Peyer's patch (tissue), 4 donors: ENCODE results near the gene RGS17. TPM values are rescaled to one million over a fixed set of nuclear protein-coding genes. Genes with fewer than 3 reads are reported as not detected.

Experiments used
- DNase-seq, 3 donors: peaks; one replicate each; pipeline ENCODE4 v3.0.0-alpha.2; 2017 to 2019
- H3K27ac ChIP-seq, 4 donors: fragments of 200-600 bp; sonication (generic); one replicate each; pipeline ENCODE4 v1.5.1; 2016 to 2019
- H3K27me3 ChIP-seq, 2 donors: fragments of 200-600 bp; sonication (generic); one replicate each; pipeline ENCODE4 v1.5.1; 2019
- H3K36me3 ChIP-seq, 3 donors: fragments of 200-600 bp; sonication (generic); one replicate each; pipeline ENCODE4 v1.5.1; 2016 to 2019
- H3K4me1 ChIP-seq, 4 donors: fragments of 200-600 bp; sonication (generic); one replicate each; pipeline ENCODE4 v1.5.1; 2016 to 2019
- H3K4me3 ChIP-seq, 4 donors: fragments of 200-600 bp; sonication (generic); 1 replicate in 3 of 4; 2 replicates in 1 of 4; pipeline ENCODE4 v1.5.1; 2016 to 2019; ENCODE audit warnings: mild to moderate bottlenecking in 1 of 4
- H3K9me3 ChIP-seq, 4 donors: fragments of 200-600 bp; sonication (generic); one replicate each; pipeline ENCODE4 v1.5.1; 2016 to 2019; ENCODE audit warnings: mild to moderate bottlenecking in 1 of 4
- CTCF ChIP-seq, 6 experiments: fragments of 450-650 bp in 4 of 6; fragments of 200-600 bp in 2 of 6; sonication (generic) in 1 of 6; IDR thresholded peaks; one replicate each; pipeline ENCODE4 v1.5.1; 2017 to 2019; ENCODE audit warnings: antibody characterized with exemption in 6 of 6, mild to moderate bottlenecking in 3 of 6, moderate library complexity in 1 of 6
- POLR2A ChIP-seq, 2 donors: fragments of 450-650 bp; IDR thresholded peaks; one replicate each; pipeline ENCODE4 v1.5.1; 2017; ENCODE audit warnings: antibody characterized with exemption in 2 of 2, mild to moderate bottlenecking in 2 of 2, moderate library complexity in 2 of 2
- total RNA-seq, 4 donors: library from RNA; depleted of rRNA; stranded (reverse); fragments of >200 nt; gene quantifications; one replicate each; pipeline ENCODE4 v1.1.0, GENCODE V29; 2016

Gene RGS17
- total RNA-seq, 4 donors from 2014 or later, result 0.18 to 2.5 (median 0.67) TPM; not detected in 1

GRCh38 chr6:153063936-153064335 lies 67.1 kb downstream of the RGS17 start:
- DNase-seq, result no peak
- Histone ChIP-seq H3K27me3 (no peaks in the 10 kb centered on the region), H3K27ac (no peak overlapping the region), H3K36me3 (no peaks in the 10 kb centered on the region), H3K9me3 (no peaks in the 10 kb centered on the region), H3K4me3 (no peak overlapping the region), H3K4me1 (no peaks in the 10 kb centered on the region)
- TF ChIP-seq CTCF (IDR thresholded peaks at IDR 0.05), result no peak
- TF ChIP-seq POLR2A (IDR thresholded peaks at IDR 0.05), result no peak

- no peak overlapping the region for H3K4me3 ChIP-seq
- H3K27me3 ChIP-seq, result no peaks in the 10 kb centered on the region
- DNase-seq, result no peak
- no peak overlapping the region for H3K27ac ChIP-seq
- H3K4me1 ChIP-seq, result no peaks in the 10 kb centered on the region
- H3K36me3 ChIP-seq, result no peaks in the 10 kb centered on the region
- H3K9me3 ChIP-seq, result no peaks in the 10 kb centered on the region
- TF ChIP-seq POLR2A (IDR thresholded peaks at IDR 0.05) (no peak), CTCF (IDR thresholded peaks at IDR 0.05) (no peak)
Measured at GRCh38 chr6:153062516-153062915, 68.6 kb downstream of the RGS17 start.

GRCh38 chr6:153059757-153060156 lies 71.3 kb downstream of the RGS17 start:
- H3K9me3 ChIP-seq, result no peaks in the 10 kb centered on the region
- H3K36me3 ChIP-seq, result no peaks in the 10 kb centered on the region
- H3K27ac ChIP-seq, result no peak overlapping the region
- no peaks in the 10 kb centered on the region for H3K27me3 ChIP-seq
- no peaks in the 10 kb centered on the region for H3K4me1 ChIP-seq
- TF ChIP-seq POLR2A (IDR thresholded peaks at IDR 0.05) (no peak), CTCF (IDR thresholded peaks at IDR 0.05) (no peak)
- DNase-seq, result no peak
- no peak overlapping the region for H3K4me3 ChIP-seq

GRCh38 chr6:153059311-153059710 lies 71.8 kb downstream of the RGS17 start:
- Histone ChIP-seq H3K4me3 (no peak overlapping the region), H3K4me1 (no peaks in the 10 kb centered on the region), H3K27ac (no peak overlapping the region), H3K27me3 (no peaks in the 10 kb centered on the region), H3K9me3 (no peaks in the 10 kb centered on the region), H3K36me3 (no peaks in the 10 kb centered on the region)
- TF ChIP-seq CTCF (IDR thresholded peaks at IDR 0.05) (no peak), POLR2A (IDR thresholded peaks at IDR 0.05) (no peak)
- no peak for DNase-seq

GRCh38 chr6:153058909-153059308 lies 72.2 kb downstream of the RGS17 start:
- Histone ChIP-seq H3K4me1 (no peaks in the 10 kb centered on the region), H3K4me3 (no peak overlapping the region), H3K27me3 (no peaks in the 10 kb centered on the region), H3K9me3 (no peaks in the 10 kb centered on the region), H3K36me3 (no peaks in the 10 kb centered on the region), H3K27ac (no peak overlapping the region)
- no peak for DNase-seq
- TF ChIP-seq CTCF (IDR thresholded peaks at IDR 0.05) (no peak), POLR2A (IDR thresholded peaks at IDR 0.05) (no peak)

- H3K27me3 ChIP-seq, result no peaks in the 10 kb centered on the region
- H3K4me1 ChIP-seq, result no peaks in the 10 kb centered on the region
- no peak for TF ChIP-seq POLR2A (IDR thresholded peaks at IDR 0.05)
- no peak for TF ChIP-seq CTCF (IDR thresholded peaks at IDR 0.05)
- DNase-seq, result no peak
- H3K27ac ChIP-seq, result no peak overlapping the region
- no peaks in the 10 kb centered on the region for H3K36me3 ChIP-seq
- H3K9me3 ChIP-seq, result no peaks in the 10 kb centered on the region
- H3K4me3 ChIP-seq, result no peak overlapping the region
Measured at GRCh38 chr6:153058291-153058690, 72.8 kb downstream of the RGS17 start.
